GM19438 (cell line): Measurements from ENCODE around the gene DSG3.

Source experiments
- ATAC-seq: cut with Tn5 transposase; IDR thresholded peaks from one replicate; pipeline ENCODE4 v1.9.1; 2021; ENCODE audit warnings: low read depth; ENCODE audit not compliant: unreplicated experiment

The DSG3 gene, protein sequence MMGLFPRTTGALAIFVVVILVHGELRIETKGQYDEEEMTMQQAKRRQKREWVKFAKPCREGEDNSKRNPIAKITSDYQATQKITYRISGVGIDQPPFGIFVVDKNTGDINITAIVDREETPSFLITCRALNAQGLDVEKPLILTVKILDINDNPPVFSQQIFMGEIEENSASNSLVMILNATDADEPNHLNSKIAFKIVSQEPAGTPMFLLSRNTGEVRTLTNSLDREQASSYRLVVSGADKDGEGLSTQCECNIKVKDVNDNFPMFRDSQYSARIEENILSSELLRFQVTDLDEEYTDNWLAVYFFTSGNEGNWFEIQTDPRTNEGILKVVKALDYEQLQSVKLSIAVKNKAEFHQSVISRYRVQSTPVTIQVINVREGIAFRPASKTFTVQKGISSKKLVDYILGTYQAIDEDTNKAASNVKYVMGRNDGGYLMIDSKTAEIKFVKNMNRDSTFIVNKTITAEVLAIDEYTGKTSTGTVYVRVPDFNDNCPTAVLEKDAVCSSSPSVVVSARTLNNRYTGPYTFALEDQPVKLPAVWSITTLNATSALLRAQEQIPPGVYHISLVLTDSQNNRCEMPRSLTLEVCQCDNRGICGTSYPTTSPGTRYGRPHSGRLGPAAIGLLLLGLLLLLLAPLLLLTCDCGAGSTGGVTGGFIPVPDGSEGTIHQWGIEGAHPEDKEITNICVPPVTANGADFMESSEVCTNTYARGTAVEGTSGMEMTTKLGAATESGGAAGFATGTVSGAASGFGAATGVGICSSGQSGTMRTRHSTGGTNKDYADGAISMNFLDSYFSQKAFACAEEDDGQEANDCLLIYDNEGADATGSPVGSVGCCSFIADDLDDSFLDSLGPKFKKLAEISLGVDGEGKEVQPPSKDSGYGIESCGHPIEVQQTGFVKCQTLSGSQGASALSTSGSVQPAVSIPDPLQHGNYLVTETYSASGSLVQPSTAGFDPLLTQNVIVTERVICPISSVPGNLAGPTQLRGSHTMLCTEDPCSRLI

DNA sequence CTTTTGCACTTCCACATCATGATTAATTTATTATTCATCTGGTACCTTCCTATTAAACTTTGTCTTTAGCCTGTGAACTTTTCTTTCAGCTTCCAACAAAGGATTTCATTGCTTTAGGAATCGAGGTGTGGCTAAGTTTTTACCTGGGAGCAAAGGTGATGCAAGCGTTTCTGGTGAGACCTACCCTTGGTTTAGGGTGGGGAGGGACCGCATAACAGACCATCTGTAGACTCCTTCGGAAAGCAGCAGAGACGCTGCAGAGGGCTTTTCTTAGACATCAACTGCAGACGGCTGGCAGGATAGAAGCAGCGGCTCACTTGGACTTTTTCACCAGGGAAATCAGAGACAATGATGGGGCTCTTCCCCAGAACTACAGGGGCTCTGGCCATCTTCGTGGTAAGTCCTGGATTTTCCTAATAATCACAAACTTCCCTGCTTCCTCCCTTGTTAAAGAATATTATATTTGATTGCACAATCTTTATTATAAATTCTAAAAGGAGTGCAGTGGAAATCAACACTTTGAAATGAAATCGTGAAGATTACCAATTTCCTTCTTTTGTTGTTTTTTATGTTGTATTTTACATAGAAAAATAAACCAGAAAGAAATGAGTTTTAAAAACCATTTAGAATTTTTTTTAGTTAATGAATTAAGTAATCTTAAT lies at the start of gene DSG3:
Gene DSG3, plus strand, starts transcription at position 212 of the 662 bp plus-strand sequence. Its CDS starts 137 bp downstream, at position 349.
- ATAC-seq = no peak

DNA sequence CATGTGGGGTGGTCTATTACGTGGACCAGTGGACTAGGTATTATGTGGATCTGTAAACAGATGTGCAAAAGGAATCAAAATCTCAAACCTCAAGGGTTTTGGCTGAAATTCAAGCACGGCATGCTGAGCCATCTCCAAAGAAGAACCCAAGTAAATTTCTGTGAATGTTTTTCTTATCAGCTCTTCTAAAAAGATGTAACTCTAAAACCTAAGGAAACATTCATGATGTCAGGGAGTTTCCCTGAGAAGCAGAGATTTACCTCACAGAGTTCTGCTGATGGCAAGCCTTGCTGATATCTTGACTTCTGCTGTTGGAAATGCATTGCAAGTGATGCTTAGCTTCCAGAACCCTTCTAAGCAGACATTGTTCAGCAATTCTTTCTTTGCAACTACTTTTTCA lies 49.4 kb upstream of the DSG3 start:
- ATAC-seq = no peak

DNA sequence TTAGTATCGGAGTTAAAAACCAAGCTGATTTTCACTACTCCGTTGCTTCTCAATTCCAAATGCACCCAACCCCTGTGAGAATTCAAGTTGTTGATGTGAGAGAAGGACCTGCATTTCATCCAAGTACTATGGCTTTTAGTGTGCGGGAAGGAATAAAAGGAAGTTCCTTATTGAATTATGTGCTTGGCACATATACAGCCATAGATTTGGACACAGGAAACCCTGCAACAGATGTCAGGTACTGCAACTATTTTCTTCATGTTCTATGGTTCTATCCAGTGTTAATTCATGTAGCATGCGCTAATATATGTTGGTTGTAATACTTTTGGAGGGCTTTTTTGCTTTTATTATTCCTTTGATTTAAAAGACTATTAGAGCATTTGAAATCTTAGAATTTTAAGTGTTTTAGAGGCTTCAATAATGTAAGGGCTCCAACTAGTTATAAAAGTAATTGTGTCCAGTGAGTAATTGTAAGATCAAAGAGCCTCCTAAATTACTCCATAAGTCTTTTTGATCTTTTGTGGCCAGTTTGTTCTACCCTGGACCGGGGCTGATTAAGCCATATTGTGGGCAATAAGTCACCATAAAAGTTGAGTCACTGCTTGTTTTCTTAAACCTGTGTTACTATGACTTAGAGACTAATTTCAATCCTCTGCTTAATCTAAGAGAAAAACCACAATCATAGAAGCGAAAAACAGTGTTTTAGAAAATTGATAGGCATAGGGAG lies 48.1 kb upstream of the DSG3 start:
- no peak for ATAC-seq

DNA sequence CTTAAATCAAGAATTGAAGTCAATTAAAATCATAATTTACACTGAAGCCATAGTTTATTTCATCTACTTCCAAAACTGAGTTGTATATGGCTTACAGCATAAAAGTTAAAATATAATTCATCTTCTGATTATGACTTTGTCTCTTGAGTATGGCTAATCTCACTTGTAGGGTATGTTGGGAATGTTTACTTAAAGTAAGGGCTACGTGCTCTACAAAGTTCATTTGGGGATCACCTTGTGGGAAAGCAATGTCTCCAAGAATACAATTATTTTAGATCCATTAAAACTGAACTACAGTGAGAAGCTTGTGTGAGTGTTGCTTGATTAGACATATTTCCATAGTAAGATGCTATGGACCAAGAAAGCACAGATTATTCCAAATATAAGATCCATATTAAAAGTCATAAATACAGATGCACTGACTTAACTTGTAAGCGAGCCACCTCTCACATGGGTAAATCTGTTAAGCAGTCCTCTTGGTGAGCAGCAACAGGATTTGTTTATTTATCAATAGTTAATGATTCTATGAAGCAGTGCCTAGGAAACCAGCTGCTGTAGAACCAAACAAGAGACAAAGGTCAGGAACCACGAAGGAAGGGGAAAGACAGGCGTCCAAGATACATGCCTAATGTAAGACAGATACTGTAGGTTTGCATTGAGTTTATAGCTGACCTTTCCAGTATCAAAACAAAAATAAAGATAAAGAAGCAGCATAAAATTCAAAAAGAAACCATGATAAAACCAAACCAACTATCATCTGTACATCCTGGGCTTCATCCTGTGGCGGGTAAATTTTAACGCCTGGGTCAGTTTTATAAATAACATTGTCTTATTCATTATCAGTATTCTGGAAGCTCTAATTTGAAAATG lies 46.1 kb upstream of the DSG3 start:
- ATAC-seq = no peak

DNA sequence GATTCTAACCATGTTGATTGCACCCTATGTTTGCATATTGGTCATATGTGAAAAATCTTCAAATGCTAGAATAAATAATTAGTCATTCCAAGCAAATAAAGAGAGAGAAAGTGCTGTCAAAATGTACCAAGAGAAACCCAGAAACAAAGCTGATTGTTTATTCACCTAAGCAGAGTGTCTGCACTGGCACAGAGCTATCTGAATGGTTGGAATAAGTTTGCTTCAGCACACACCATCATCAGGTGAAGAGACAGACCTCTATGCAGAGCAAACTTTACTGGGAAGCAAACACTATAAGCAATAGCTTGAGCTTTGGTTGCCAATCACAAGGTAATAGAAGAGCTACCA lies 45.5 kb upstream of the DSG3 start:
- ATAC-seq = no peak

DNA sequence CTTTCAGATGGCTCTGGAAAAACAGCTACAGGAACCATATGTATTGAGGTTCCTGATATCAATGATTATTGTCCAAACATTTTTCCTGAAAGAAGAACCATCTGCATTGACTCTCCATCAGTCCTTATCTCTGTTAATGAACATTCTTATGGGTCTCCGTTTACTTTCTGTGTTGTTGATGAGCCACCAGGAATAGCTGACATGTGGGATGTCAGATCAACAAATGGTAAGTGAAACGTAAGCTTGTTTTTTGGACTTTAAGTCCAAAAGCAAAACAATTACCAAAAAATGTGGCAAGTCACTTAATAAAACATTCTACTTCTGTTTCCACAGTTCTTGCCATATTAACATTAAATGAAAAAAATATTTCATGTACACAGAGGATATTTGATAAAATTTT lies 44.1 kb upstream of the DSG3 start:
- no peak for ATAC-seq

DNA sequence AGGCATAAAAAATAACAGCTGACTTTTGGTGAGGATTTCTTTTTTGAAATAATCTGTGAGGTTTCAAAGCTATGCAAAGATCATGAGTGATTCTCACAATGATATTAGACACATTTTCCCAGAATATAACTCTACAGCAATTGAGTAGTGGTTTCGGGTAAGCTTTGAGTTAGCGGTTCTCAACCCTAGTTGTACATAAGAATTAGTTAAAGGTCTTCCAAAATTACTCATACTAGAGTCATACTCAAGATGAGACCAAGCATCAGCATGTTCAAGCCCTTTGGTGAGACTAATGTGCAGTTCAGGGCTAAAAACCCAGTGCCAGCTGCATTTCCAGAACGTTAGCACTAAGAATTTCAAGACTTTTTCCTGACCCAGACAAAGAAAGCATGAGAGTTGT lies 39.9 kb upstream of the DSG3 start:
- no peak for ATAC-seq

DNA sequence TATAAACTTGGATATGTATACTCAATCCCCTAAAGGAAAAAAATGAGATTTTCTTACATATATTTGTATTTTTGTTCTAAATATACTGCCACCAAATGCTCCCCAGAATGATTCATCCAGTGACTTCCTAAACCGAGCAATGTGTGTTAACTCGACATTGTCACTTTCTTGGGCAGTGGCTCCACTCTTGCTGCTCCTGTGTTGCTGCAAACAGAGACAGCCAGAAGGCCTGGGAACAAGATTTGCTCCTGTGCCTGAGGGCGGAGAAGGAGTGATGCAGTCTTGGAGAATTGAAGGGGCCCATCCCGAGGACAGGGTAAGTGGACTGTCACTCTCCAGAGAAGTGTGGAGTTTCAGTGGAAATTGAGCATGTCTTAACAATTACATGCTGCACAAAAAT lies 38.3 kb upstream of the DSG3 start:
- no peak for ATAC-seq

DNA sequence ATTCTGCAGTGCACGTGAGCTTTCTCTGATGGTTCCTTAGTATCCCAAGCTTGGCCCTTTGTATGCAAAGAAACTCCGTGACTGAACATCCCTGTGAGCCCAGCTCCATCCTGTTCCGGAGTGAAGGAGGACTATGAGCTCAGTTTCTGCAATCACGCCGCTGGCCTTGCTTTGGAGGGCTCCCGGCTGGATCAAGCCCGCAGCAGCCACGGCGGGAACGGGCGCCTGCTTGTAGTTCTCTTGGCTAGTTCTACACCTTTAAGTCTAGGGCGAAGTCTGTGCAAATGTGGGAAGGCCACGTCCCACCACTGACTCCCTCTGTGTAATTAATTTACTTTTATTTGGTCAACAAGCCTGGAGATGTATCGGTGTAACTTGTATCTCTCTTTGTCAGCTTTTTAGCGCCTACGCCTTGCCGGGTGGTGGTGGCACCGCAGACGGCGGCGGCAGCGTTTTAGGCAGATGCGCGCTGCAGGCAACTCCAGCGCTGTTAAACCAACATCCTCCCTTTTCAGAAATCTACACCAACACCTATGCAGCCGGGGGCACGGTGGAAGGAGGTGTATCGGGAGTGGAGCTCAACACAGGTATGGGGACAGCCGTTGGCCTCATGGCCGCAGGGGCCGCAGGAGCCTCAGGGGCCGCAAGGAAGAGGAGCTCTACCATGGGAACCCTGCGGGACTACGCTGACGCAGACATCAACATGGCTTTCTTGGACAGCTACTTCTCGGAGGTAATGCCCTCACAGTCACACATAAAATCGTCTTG lies 36.6 kb upstream of the DSG3 start:
- ATAC-seq = no peak

DNA sequence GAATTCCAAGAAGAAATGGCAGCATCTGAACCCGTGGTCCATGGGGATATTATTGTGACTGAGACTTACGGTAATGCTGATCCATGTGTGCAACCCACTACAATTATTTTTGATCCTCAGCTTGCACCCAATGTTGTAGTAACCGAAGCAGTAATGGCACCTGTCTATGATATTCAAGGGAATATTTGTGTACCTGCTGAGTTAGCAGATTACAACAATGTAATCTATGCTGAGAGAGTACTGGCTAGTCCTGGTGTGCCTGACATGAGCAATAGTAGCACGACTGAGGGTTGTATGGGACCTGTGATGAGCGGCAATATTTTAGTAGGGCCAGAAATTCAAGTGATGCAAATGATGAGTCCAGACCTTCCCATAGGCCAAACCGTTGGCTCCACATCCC lies 34.4 kb upstream of the DSG3 start:
- ATAC-seq = no peak

DNA sequence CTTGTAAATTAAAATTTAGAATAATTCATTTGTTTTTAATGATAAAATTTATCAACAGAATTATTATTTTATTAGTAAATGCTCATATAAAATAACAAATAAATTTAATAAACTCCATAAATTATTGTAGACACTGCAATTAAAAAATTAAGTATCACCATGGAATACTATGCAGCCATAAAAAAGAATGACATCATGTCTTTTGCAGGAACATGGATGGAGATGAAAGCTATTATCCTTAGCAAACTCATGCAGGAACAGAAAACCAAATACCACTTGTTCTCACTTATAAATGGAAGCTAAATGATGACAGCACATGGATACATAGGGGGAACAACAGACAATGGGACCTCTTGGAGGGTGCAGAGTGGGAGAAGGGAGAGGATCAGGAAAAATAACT lies 29.7 kb upstream of the DSG3 start:
- ATAC-seq = no peak

DNA sequence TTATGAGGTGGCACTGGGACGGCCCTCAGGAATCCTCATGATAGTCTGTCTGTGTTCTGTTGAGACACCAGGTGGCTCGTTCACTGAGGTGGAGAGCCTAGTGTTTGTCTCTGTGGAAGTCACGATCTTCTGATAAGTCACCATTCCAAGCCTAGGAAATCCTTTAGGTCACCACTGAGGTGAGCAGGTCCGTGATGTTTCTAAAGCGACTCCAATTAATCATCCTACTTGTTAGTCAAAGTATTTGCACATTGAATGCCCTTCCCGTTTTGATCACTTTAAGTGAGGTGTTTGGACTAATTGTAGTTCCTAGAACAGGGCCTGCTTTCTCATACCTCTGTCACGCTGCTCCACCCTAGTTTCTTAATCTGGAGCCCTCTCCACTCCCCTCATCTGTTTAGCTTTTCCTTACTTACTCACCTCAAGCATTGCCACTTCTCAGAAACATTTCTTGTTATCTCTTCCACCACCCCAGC lies 28.0 kb upstream of the DSG3 start:
- ATAC-seq = no peak

DNA sequence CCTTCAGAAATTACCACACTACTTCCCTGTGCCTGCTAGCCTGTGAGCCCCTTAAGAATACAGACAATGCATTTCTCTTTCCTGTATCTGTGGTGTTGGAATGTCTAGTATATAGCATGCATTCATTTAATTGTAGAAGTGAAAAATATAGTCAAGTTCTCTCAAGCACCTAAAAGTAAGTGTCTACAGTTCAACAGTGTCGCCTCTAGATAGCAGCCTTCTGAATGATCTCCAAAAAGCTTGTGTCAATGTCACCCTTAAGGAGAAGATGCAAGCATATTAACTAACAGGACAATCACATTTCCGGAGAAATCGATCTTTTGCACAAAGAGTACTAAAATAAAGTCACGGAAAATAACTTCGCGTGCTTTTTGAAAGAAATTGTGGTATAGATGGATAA lies 27.5 kb upstream of the DSG3 start:
- no peak for ATAC-seq

DNA sequence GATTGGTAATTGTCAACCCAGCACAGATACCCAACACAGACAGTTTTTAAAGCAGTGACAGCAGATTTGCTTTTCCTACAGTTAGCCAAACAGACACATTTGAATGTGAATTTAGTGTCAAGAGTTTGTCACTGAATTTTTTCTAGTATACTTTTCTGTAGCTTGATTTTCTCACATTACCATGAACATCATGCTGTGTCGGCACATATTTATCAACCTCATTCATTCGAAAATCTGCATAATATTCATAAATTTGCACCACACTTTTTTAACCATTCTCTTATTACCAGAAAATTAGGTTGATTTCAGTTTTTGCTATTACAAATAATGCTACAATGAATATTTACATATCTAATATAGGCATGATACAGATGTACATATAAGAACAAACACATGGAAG lies 27.0 kb upstream of the DSG3 start:
- no peak for ATAC-seq

DNA sequence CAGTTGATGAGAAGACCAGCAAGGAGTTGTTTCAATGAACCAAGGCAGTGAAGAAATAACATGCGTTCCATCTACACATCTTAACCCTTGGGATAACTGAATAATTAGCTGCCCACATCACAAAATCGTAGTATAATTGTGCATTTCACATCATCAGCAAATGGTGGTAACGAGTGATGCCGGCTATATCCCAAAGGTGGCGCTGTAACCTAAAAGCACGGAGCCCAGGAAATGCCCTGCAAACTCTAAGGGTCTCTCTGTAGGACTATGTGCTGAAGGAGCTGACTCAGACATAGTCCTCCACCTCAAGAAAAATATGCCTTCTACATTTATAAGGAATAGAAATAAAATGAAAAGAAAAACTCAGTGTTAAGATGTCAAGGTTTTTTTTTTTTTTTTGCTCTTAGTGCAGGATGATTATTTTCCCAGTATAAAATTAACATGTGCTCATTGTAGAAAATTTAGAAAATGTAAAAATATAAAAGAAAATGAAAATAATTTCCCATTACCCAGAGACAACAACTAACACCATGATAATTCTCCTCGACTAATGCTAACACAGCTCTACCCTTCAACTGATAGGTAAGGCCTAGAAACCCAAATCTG lies 23.1 kb upstream of the DSG3 start:
- ATAC-seq = peak; percentile 75

DNA sequence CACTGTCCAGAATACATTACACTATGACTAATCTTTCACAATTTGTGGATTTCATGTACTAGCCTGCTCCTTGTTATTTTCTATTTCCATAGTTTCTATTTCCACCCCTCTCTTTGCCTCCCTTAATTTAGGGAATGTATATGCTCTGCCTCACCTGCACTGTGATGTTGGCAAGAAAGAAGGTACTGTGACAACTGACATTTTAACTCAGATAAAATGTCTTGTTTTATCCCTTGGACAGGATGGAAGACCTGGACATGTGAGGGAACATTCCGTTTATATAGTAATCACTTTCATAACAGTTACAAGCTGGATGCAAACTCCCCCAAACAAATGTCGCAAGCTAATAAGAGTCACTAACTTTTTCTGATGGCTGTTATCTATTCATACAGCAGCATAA lies 21.5 kb upstream of the DSG3 start:
- no peak for ATAC-seq

DNA sequence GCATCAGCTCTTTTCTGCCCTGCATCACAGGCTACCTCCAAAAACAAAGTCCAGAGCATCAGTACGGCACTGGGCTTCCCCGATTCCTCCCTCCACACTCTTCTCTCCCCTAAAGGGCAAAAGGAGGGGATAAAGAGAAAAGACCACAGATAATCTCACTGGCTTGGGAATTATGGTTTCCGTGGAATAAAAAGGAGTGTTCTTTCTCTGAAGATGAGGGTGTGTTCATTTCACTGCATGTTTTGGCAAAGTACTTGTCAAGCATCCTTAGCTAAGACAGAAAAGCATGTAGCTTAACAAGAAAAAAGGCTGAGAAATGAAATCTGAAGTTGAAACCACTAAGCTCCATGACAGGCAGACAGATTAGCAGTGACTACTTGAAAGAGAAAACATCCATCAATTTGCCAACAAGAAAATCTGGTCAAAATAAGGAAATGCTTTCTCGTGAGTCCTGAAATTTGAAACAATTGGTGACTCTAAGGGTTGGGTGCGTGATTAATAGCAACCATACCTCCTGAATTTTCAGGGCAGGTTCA lies 20.6 kb upstream of the DSG3 start:
- ATAC-seq = no peak

DNA sequence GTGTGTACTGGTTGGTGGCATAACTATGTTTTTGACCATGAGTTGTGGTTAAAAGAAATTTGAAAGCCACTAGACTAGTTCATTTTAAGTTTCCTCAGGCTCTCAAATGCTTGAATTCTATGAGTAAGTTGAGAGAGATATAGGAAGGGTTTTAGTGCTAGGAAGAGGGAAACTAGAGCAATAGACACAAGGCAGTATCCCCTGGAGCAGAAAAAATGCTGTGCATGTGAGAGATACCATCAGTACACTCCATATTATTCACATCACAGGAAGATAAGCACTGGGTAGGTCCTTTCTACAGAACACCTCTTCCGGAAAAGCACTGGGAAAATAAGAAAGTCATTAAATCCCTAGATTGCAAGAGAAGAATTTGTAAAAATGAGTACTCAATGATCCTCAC lies 19.3 kb upstream of the DSG3 start:
- ATAC-seq = no peak
